Neuronal stem cell (in vitro differentiated cells): ENCODE data around the gene STIMATE.

Experiments used
- DNase-seq: peaks from one replicate; pipeline ENCODE4 v3.0.0-alpha.2; 2013; ENCODE audit warnings: low spot score
- H2AFZ ChIP-seq: one replicate; pipeline ENCODE4 v1.6.1; 2013; ENCODE audit warnings: mild to moderate bottlenecking, low read length, inconsistent platforms
- H2AK5ac ChIP-seq: 2 replicates; pipeline ENCODE4 v1.6.1; 2013; ENCODE audit warnings: low read depth, mild to moderate bottlenecking, inconsistent platforms, low read length, moderate library complexity, mixed read lengths
- H2BK120ac ChIP-seq: 2 replicates; pipeline ENCODE4 v1.6.1; 2013; ENCODE audit warnings: low read depth, mild to moderate bottlenecking, inconsistent platforms, low read length, moderate library complexity, mixed read lengths
- H2BK12ac ChIP-seq: one replicate; pipeline ENCODE4 v1.6.1; 2013; ENCODE audit warnings: low read length, inconsistent platforms
- H2BK15ac ChIP-seq: 2 replicates; pipeline ENCODE4 v1.6.1; 2013; ENCODE audit warnings: mild to moderate bottlenecking, low read length, inconsistent platforms, mixed read lengths
- H2BK5ac ChIP-seq: one replicate; pipeline ENCODE4 v1.6.1; 2013; ENCODE audit warnings: inconsistent platforms, mild to moderate bottlenecking, low read length, moderate library complexity
- H3K14ac ChIP-seq: one replicate; pipeline ENCODE4 v1.6.1; 2013; ENCODE audit warnings: low read length, inconsistent platforms
- H3K18ac ChIP-seq: 2 replicates; pipeline ENCODE4 v1.6.1; 2013; ENCODE audit warnings: low read length, inconsistent platforms
- H3K23ac ChIP-seq: 2 replicates; pipeline ENCODE4 v1.6.1; 2013; ENCODE audit warnings: low read depth, mild to moderate bottlenecking, mixed read lengths, low read length, inconsistent platforms; ENCODE audit not compliant: poor library complexity
- H3K27ac ChIP-seq: replicated peaks from 3 replicates; pipeline ENCODE4 v1.5.1; 2013; ENCODE audit warnings: low read length, inconsistent platforms
- H3K27me3 ChIP-seq, 3 experiments: 2 replicates each; pipeline ENCODE4 v1.6.1; 2013; ENCODE audit warnings: low read length in 3 of 3, mild to moderate bottlenecking in 2 of 3, inconsistent platforms in 1 of 3, low read depth in 1 of 3, mixed read lengths in 1 of 3, moderate library complexity in 1 of 3; ENCODE audit not compliant: control insufficient read depth in 3 of 3, insufficient read depth in 3 of 3
- H3K36me3 ChIP-seq, 2 donors: replicated peaks in 1 of 2; 2 replicates each; pipeline ENCODE4 v1.6.1; 2013; ENCODE audit warnings: low read length in 2 of 2; ENCODE audit not compliant: control insufficient read depth in 2 of 2, insufficient read depth in 2 of 2
- H3K4ac ChIP-seq: 2 replicates; pipeline ENCODE4 v1.6.1; 2013; ENCODE audit warnings: inconsistent platforms, mild to moderate bottlenecking, low read length, moderate library complexity
- H3K4me1 ChIP-seq, 2 donors: 1 replicate in 1 of 2; 2 replicates in 1 of 2; pipeline ENCODE4 v1.6.1; 2013; ENCODE audit warnings: low read length in 2 of 2, low read depth in 1 of 2; ENCODE audit not compliant: control insufficient read depth in 2 of 2, insufficient read depth in 1 of 2
- H3K4me2 ChIP-seq: one replicate; pipeline ENCODE4 v1.6.1; 2013; ENCODE audit warnings: mild to moderate bottlenecking, low read length, inconsistent platforms; ENCODE audit not compliant: insufficient read depth, poor library complexity, severe bottlenecking
- H3K4me3 ChIP-seq, 2 donors: 2 replicates each; pipeline ENCODE4 v1.5.1; 2013; ENCODE audit warnings: low read length in 2 of 2, mild to moderate bottlenecking in 2 of 2, inconsistent platforms in 1 of 2, moderate library complexity in 1 of 2
- H3K79me1 ChIP-seq: one replicate; pipeline ENCODE4 v1.6.1; 2013; ENCODE audit warnings: low read depth, mild to moderate bottlenecking, inconsistent platforms, low read length, moderate library complexity
- H3K9ac ChIP-seq: one replicate; pipeline ENCODE4 v1.6.1; 2013; ENCODE audit warnings: mild to moderate bottlenecking, low read depth, low read length, inconsistent platforms; ENCODE audit not compliant: poor library complexity
- H3K9me3 ChIP-seq, 2 donors: replicated peaks in 1 of 2; 2 replicates each; pipeline versions ENCODE3 to v1.6.1; 2013; ENCODE audit warnings: low read length in 2 of 2, mild to moderate bottlenecking in 2 of 2, inconsistent platforms in 1 of 2, low read depth in 1 of 2, mixed read lengths in 1 of 2, moderate library complexity in 1 of 2; ENCODE audit not compliant: control insufficient read depth in 2 of 2, insufficient read depth in 1 of 2
- H4K8ac ChIP-seq: one replicate; pipeline ENCODE4 v1.6.1; 2013; ENCODE audit warnings: low read depth, mild to moderate bottlenecking, inconsistent platforms, low read length, moderate library complexity
- H4K91ac ChIP-seq: one replicate; pipeline ENCODE4 v1.6.1; 2013; ENCODE audit warnings: low read length, low read depth, mild to moderate bottlenecking, inconsistent platforms; ENCODE audit not compliant: poor library complexity
- WGBS, 2 donors: extraction: QIAGEN DNeasy Blood & Tissue Kit; methylation state at CpG; one replicate each; pipeline ENCODE4 v1.1.7; 2013; ENCODE audit warnings: missing lambda C conversion rate in 2 of 2, mixed read lengths in 1 of 2; ENCODE audit not compliant: insufficient read length in 2 of 2, insufficient replicate concordance in 1 of 2; ENCODE audit errors: extremely low coverage in 2 of 2; 5-methylcytosine and 5-hydroxymethylcytosine counted together

The STIMATE gene

GRCh38 chr3:52796411-52796810, 100.9 kb downstream of the STIMATE start:
- no peak overlapping the region for H3K4ac ChIP-seq
- no peaks in the 10 kb centered on the region for H3K79me1 ChIP-seq
- no peak for DNase-seq
- no peak overlapping the region for H4K91ac ChIP-seq
- H3K4me2 ChIP-seq = no peak overlapping the region
- no peak overlapping the region for H3K23ac ChIP-seq
- H3K18ac ChIP-seq = no peak overlapping the region
- H2BK12ac ChIP-seq = no peak overlapping the region
- H2BK120ac ChIP-seq = no peak overlapping the region
- H2AK5ac ChIP-seq = no peak overlapping the region
- no peak overlapping the region for H3K14ac ChIP-seq
- H4K8ac ChIP-seq = no peak overlapping the region
- peaks cover 4 to 9% of the 10 kb centered on the region in 2 donors for H3K4me1 ChIP-seq
- H3K9me3 ChIP-seq = no peaks in the 10 kb centered on the region
- WGBS, 2 donors = no CpG with 5 or more reads among the region's 9 CpGs
- no peak overlapping the region for H2BK5ac ChIP-seq
- no peak overlapping the region for H3K4me3 ChIP-seq
- peaks cover 0 to 10% (median 0%) of the 10 kb centered on the region in 3 experiments for H3K27me3 ChIP-seq
- H3K27ac ChIP-seq = no peak overlapping the region
- no peaks in the 10 kb centered on the region for H3K36me3 ChIP-seq
- H3K9ac ChIP-seq = no peak overlapping the region
- H2BK15ac ChIP-seq = no peak overlapping the region
- H2AFZ ChIP-seq = no peak overlapping the region

GRCh38 chr3:52795298-52795900, 101.9 kb downstream of the STIMATE start:
- no peak overlapping the region for H2AFZ ChIP-seq
- H2BK5ac ChIP-seq = no peak overlapping the region
- H3K36me3 ChIP-seq = no peaks in the 10 kb centered on the region
- H3K4me2 ChIP-seq = no peak overlapping the region
- peak overlapping the region; percentile 49 for H2BK120ac ChIP-seq
- no peak overlapping the region for H2AK5ac ChIP-seq
- no peak overlapping the region for H3K23ac ChIP-seq
- H4K8ac ChIP-seq = no peak overlapping the region
- H3K4me3 ChIP-seq = no peak overlapping the region
- no peak for DNase-seq
- no peak overlapping the region for H3K9ac ChIP-seq
- H3K27ac ChIP-seq = no peak overlapping the region
- no peak overlapping the region for H4K91ac ChIP-seq
- WGBS, 2 donors = no CpG with 5 or more reads among the region's 9 CpGs
- H3K18ac ChIP-seq = no peak overlapping the region
- no peak overlapping the region for H2BK15ac ChIP-seq
- peaks cover 0 to 10% (median 0%) of the 10 kb centered on the region in 3 experiments for H3K27me3 ChIP-seq
- H2BK12ac ChIP-seq = no peak overlapping the region
- H3K9me3 ChIP-seq = no peaks in the 10 kb centered on the region
- no peak overlapping the region for H3K4ac ChIP-seq
- H3K4me1 ChIP-seq = peaks cover 4 to 9% of the 10 kb centered on the region in 2 donors
- H3K14ac ChIP-seq = no peak overlapping the region
- H3K79me1 ChIP-seq = no peaks in the 10 kb centered on the region

- Histone ChIP-seq H3K4ac (no peak within 1 kb of the TSS), H3K27ac (no peak within 1 kb of the TSS), H2BK120ac (peak within 1 kb of the TSS; percentile 49), H2AFZ (peak within 1 kb of the TSS; percentile 39), H2BK5ac (no peak within 1 kb of the TSS), H2AK5ac (peak within 1 kb of the TSS; percentile 12), H4K91ac (no peak within 1 kb of the TSS), H3K27me3 (peaks cover 0 to 10% (median 0%) of the 10 kb centered on the region in 3 experiments), H3K23ac (peak within 1 kb of the TSS; percentile 53), H4K8ac (no peak within 1 kb of the TSS), H3K79me1 (no peaks in the 10 kb centered on the region), H3K4me1 (peaks cover 4 to 9% of the 10 kb centered on the region in 2 donors), H2BK15ac (no peak within 1 kb of the TSS), H3K14ac (peak within 1 kb of the TSS; percentile 13), H3K9ac (no peak within 1 kb of the TSS), H3K4me3 (no peak within 1 kb of the TSS), H3K4me2 (no peak within 1 kb of the TSS), H3K36me3 (no peaks in the 10 kb centered on the region), H3K18ac (peak within 1 kb of the TSS; percentile 50), H3K9me3 (no peaks in the 10 kb centered on the region), H2BK12ac (no peak within 1 kb of the TSS)
- no CpG with 5 or more reads among the region's 10 CpGs for WGBS, 2 donors
- DNase-seq = no peak
These were observed 102.7 kb downstream of the STIMATE start, which contains the start of gene ITIH3 for GRCh38 chr3:52794612-52795099. Gene ITIH3 (plus strand): TSS chr3:52794796. CDS start chr3:52794804, 8 bp downstream.

- no CpG with 5 or more reads among the region's 9 CpGs for WGBS, 2 donors
These were observed 103.4 kb downstream of the STIMATE start for GRCh38 chr3:52793702-52794611.

More at GRCh38 chr3:52793702-52794611, 103.4 kb downstream of the STIMATE start:
- Histone ChIP-seq H3K18ac (peak overlapping the region; percentile 50), H3K4me2 (no peak overlapping the region), H3K23ac (no peak overlapping the region), H2BK15ac (no peak overlapping the region), H3K9ac (no peak overlapping the region), H3K14ac (peak overlapping the region; percentile 13), H2BK5ac (no peak overlapping the region), H3K27ac (no peak overlapping the region), H4K8ac (no peak overlapping the region), H3K4me1 (peaks cover 4 to 11% of the 10 kb centered on the region in 2 donors), H3K4ac (no peak overlapping the region), H2BK120ac (no peak overlapping the region), H2AK5ac (peak overlapping the region; percentile 12), H3K27me3 (peaks cover 0 to 10% (median 0%) of the 10 kb centered on the region in 3 experiments), H2AFZ (peak overlapping the region; percentile 39), H2BK12ac (no peak overlapping the region), H4K91ac (no peak overlapping the region), H3K9me3 (no peaks in the 10 kb centered on the region), H3K79me1 (no peaks in the 10 kb centered on the region), H3K36me3 (no peaks in the 10 kb centered on the region), H3K4me3 (no peak overlapping the region)
- DNase-seq = no peak
